ENCODE measurements around the gene TBC1D9B.

TBC1D9B gene

DNA sequence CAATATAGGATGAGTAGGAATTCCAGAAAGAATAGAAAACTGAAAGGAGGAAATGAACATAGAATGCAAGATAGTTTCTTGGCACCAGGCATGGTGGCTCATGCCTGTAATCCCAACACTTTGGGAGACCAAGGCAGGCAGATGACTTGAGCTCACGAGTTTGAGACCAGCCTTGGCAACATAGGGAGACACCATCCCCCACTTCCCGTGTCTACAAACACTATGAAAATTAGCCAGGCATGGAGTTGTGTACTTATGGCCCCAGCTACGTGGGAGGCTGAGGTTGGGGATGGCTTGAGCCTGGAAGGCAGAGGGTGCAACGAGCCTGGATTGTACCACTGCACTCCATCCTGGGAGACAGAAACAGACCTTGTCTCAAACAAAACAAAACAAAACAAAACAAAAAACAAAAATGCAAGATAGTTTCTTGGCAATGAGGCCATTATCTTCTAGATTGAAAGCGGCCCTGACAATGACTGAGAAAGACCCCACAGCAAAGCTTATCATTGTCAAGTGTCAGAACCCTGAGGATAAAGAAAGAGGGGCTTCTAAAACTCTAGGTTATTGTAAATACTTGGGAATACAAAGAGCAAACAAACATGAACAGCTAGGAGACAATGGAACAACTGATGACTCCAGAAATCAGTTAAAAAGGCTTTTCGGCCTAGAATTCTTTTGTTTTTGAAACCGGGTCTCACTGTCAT is 77.8 kb downstream of the TBC1D9B start:
- TF ChIP-seq, protein P1, sequence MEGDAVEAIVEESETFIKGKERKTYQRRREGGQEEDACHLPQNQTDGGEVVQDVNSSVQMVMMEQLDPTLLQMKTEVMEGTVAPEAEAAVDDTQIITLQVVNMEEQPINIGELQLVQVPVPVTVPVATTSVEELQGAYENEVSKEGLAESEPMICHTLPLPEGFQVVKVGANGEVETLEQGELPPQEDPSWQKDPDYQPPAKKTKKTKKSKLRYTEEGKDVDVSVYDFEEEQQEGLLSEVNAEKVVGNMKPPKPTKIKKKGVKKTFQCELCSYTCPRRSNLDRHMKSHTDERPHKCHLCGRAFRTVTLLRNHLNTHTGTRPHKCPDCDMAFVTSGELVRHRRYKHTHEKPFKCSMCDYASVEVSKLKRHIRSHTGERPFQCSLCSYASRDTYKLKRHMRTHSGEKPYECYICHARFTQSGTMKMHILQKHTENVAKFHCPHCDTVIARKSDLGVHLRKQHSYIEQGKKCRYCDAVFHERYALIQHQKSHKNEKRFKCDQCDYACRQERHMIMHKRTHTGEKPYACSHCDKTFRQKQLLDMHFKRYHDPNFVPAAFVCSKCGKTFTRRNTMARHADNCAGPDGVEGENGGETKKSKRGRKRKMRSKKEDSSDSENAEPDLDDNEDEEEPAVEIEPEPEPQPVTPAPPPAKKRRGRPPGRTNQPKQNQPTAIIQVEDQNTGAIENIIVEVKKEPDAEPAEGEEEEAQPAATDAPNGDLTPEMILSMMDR (conservative IDR thresholded peaks at IDR 0.05) = no peak
- no peak for TF ChIP-seq ZFX (IDR thresholded peaks at IDR 0.05)
- no peak overlapping the region for H3K27ac ChIP-seq

- H3K27ac ChIP-seq = no peak overlapping the region
- TF ChIP-seq, protein P1 (conservative IDR thresholded peaks at IDR 0.05) = no peak
- TF ChIP-seq ZFX (IDR thresholded peaks at IDR 0.05) = no peak
Measured at GRCh38 chr5:179828756-179829421, 78.8 kb downstream of the TBC1D9B start.

DNA sequence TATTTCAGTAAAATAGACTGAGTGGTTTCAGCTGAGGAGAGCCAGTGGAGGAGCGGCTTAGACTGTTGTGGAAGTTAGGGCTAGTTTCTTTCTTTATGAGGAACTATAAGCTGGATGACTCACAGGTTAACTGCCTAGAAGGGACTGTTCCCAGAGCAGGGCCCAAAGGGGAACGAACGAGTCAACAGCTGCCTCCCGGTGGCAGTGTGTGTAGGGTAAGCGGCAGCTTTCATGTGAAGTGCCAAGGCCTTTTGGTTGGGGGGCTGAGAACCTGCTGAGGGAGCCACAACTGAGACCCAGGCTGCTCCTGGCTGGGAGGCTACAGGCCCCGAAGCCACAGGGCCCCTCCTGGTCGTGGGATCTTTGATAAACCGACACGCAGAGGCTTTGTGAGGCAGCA is 80.0 kb downstream of the TBC1D9B start:
- TF ChIP-seq ZFX (IDR thresholded peaks at IDR 0.05) = no peak
- TF ChIP-seq, protein P1 (conservative IDR thresholded peaks at IDR 0.05) = no peak
- no peak overlapping the region for H3K27ac ChIP-seq

- no peak for TF ChIP-seq ZFX (IDR thresholded peaks at IDR 0.05)
- TF ChIP-seq, protein P1 (conservative IDR thresholded peaks at IDR 0.05) = no peak
- H3K27ac ChIP-seq = no peak overlapping the region
Measured at GRCh38 chr5:179825655-179826182, 82.0 kb downstream of the TBC1D9B start.

- H3K27ac ChIP-seq = no peak overlapping the region
- TF ChIP-seq ZFX (IDR thresholded peaks at IDR 0.05) = no peak
- TF ChIP-seq, protein P1 (conservative IDR thresholded peaks at IDR 0.05) = no peak
Measured at GRCh38 chr5:179824745-179825112, 83.0 kb downstream of the TBC1D9B start.

DNA sequence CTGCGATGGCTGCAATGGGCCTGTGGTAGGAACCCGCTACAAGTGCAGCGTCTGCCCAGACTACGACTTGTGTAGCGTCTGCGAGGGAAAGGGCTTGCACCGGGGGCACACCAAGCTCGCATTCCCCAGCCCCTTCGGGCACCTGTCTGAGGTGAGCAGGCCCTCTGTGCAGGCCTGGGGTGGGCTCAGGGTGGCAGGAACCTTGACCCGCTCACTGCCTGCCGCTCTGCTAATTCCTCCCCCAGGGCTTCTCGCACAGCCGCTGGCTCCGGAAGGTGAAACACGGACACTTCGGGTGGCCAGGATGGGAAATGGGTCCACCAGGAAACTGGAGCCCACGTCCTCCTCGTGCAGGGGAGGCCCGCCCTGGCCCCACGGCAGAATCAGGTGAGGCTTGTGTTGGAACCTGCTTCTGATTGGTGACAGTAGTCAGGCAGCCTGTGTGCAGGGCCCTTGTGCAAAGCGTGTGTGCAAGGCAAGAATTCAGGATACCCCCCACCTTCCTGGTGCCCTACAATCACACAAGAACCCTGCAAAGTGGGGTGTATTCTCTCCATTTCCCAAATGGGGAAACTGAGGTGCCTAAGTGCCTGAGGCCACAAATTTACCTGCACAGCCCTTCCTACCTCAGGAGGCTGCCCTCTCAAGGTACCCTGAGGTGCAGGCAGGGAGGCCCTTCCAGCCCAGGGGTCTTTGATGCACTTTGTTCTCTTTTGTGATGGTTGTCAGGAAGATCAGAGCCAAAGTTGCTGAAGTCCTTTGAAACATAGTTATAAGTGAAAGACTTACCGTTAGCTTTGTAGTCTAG is 83.6 kb downstream of the TBC1D9B start:
- H3K27ac ChIP-seq = no peak overlapping the region
- TF ChIP-seq ZFX (IDR thresholded peaks at IDR 0.05) = no peak
- TF ChIP-seq, protein P1 (conservative IDR thresholded peaks at IDR 0.05) = no peak

All from C4-2B (cell line).